ENCODE data around the gene CDC42EP4. TPM values are rescaled to one million over a fixed set of nuclear protein-coding genes. Genes with fewer than 3 reads are reported as not detected.

The CDC42EP4 gene
- total RNA-seq, 2 experiments from 2014 or later = not detected

DNA sequence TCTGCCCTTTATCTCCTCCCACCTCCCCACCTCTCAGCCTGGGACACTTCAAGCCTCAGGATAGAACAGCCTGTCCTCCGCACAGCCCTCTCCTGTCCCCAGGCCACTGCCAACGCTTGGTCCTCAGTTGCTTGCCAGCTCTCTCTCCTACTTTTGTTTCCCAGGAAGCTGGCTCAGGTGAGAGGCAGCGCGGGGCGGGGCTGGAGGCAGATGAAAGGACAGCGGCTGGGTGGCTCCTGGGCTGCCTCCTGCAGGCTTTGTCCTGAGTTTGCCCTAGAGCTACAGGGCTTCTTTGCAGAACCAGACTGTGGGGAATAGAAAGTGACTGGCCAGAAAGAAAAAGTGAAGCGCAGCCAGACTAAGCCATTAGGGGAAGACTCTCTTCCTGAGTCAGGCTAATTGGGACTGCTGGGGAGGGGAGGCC lies 48.2 kb upstream of the CDC42EP4 start:
- H3K9me3 ChIP-seq (ENCODE audit: low read length) = no peaks in the 10 kb centered on the region
- H3K4me2 ChIP-seq (ENCODE audit: low read length) = no peak overlapping the region
- no peaks in the 10 kb centered on the region for H3K36me3 ChIP-seq (ENCODE audit: insufficient read depth, low read length)
- ChIA-PET POLR2A (no interaction called here), CTCF (ENCODE audit: unreplicated experiment) (no interaction called here)
- H3K9me2 ChIP-seq (ENCODE audit: insufficient read depth, low read length) = no peaks in the 10 kb centered on the region
- no peak overlapping the region for H3K27ac ChIP-seq (ENCODE audit: low read depth, low read length, poor library complexity, severe bottlenecking)
- no peaks in the 10 kb centered on the region for H4K20me1 ChIP-seq (ENCODE audit: insufficient read depth, low read length)
- intact Hi-C loops (cut with micrococcal nuclease; ENCODE audit: unreplicated experiment) = loop anchor here (10.0 kb wide), 1 partner anchor 375 kb away; no protein-coding TSS in a partner anchor
- H3K79me2 ChIP-seq (ENCODE audit: insufficient read depth, low read depth, low read length) = no peaks in the 10 kb centered on the region
- DNase-seq (ENCODE audit: low spot score) = no peak
- no peaks in the 10 kb centered on the region for H3K4me1 ChIP-seq (ENCODE audit: insufficient read depth, low read length, poor library complexity, severe bottlenecking)
- H2AFZ ChIP-seq (ENCODE audit: low read length) = no peak overlapping the region
- no peak overlapping the region for H3K4me3 ChIP-seq (ENCODE audit: low read depth, low read length, poor library complexity, severe bottlenecking)
- TF ChIP-seq EZH2phosphoT487 (IDR thresholded peaks at IDR 0.05; ENCODE audit: borderline replicate concordance, low read depth, low read length) (no peak), CTCF (conservative IDR thresholded peaks at IDR 0.05; ENCODE audit: low read length) (no peak)
- no TSS peak for BruUV-seq (replicated peaks)

GRCh38 chr17:73359352-73359751 lies 47.6 kb upstream of the CDC42EP4 start:
- Histone ChIP-seq H4K20me1 (ENCODE audit: insufficient read depth, low read length) (no peaks in the 10 kb centered on the region), H3K4me1 (ENCODE audit: insufficient read depth, low read length, poor library complexity, severe bottlenecking) (no peaks in the 10 kb centered on the region), H3K27ac (ENCODE audit: low read depth, low read length, poor library complexity, severe bottlenecking) (no peak overlapping the region), H3K4me3 (ENCODE audit: low read depth, low read length, poor library complexity, severe bottlenecking) (no peak overlapping the region), H3K9me3 (ENCODE audit: low read length) (no peaks in the 10 kb centered on the region), H3K9me2 (ENCODE audit: insufficient read depth, low read length) (no peaks in the 10 kb centered on the region), H2AFZ (ENCODE audit: low read length) (no peak overlapping the region), H3K79me2 (ENCODE audit: insufficient read depth, low read depth, low read length) (no peaks in the 10 kb centered on the region), H3K36me3 (ENCODE audit: insufficient read depth, low read length) (no peaks in the 10 kb centered on the region), H3K4me2 (ENCODE audit: low read length) (no peak overlapping the region)
- no TSS peak for BruUV-seq (replicated peaks)
- ChIA-PET POLR2A (no interaction called here), CTCF (ENCODE audit: unreplicated experiment) (no interaction called here)
- TF ChIP-seq CTCF (conservative IDR thresholded peaks at IDR 0.05; ENCODE audit: low read length) (no peak), EZH2phosphoT487 (IDR thresholded peaks at IDR 0.05; ENCODE audit: borderline replicate concordance, low read depth, low read length) (no peak)
- DNase-seq (ENCODE audit: low spot score) = no peak
- intact Hi-C loops (cut with micrococcal nuclease; ENCODE audit: unreplicated experiment) = no loop called here

DNA sequence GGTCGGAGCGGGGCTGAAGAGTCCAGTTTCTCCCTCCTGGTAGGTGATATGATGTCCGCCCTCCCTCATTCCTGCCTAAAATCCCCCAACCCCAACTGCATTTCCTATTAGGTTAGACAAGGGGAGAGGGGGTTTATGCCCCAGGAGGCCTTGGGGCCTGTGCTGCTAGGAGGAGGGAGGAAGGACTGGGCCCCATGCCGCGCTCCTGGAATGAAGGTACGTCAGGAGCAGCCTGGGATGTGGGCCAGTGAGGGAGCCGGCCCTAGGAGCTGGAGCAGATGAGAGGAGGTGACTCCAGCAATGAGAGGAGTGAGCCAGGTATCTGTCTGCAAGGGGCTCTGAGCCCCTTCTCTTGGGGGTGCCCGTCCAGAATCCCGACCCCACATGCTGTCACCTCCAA lies 46.9 kb upstream of the CDC42EP4 start:
- H3K4me1 ChIP-seq (ENCODE audit: insufficient read depth, low read length, poor library complexity, severe bottlenecking) = no peaks in the 10 kb centered on the region
- no peaks in the 10 kb centered on the region for H3K9me2 ChIP-seq (ENCODE audit: insufficient read depth, low read length)
- intact Hi-C loops (cut with micrococcal nuclease; ENCODE audit: unreplicated experiment) = no loop called here
- no peak overlapping the region for H3K4me2 ChIP-seq (ENCODE audit: low read length)
- H4K20me1 ChIP-seq (ENCODE audit: insufficient read depth, low read length) = no peaks in the 10 kb centered on the region
- H3K79me2 ChIP-seq (ENCODE audit: insufficient read depth, low read depth, low read length) = no peaks in the 10 kb centered on the region
- H3K9me3 ChIP-seq (ENCODE audit: low read length) = no peaks in the 10 kb centered on the region
- ChIA-PET CTCF (ENCODE audit: unreplicated experiment) (no interaction called here), POLR2A (no interaction called here)
- BruUV-seq (replicated peaks) = no TSS peak
- H3K36me3 ChIP-seq (ENCODE audit: insufficient read depth, low read length) = no peaks in the 10 kb centered on the region
- TF ChIP-seq EZH2phosphoT487 (IDR thresholded peaks at IDR 0.05; ENCODE audit: borderline replicate concordance, low read depth, low read length) = no peak
- TF ChIP-seq CTCF (conservative IDR thresholded peaks at IDR 0.05; ENCODE audit: low read length) = no peak
- H3K27ac ChIP-seq (ENCODE audit: low read depth, low read length, poor library complexity, severe bottlenecking) = no peak overlapping the region
- no peak overlapping the region for H3K4me3 ChIP-seq (ENCODE audit: low read depth, low read length, poor library complexity, severe bottlenecking)
- H2AFZ ChIP-seq (ENCODE audit: low read length) = no peak overlapping the region
- DNase-seq (ENCODE audit: low spot score) = no peak
